Panc1 (cell line): Measurements from ENCODE around the gene MEGF8.

Experiments used
- CTCF ChIP-seq: fragments of 450-650 bp; IDR thresholded peaks from 2 replicates; pipeline ENCODE4 v1.5.1; 2017; ENCODE audit warnings: mild to moderate bottlenecking
- POLR2AphosphoS5 ChIP-seq: IDR thresholded peaks from 2 replicates; pipeline ENCODE4 v1.6.1; 2012; ENCODE audit warnings: mild to moderate bottlenecking, low read depth, low read length, moderate library complexity

DNA sequence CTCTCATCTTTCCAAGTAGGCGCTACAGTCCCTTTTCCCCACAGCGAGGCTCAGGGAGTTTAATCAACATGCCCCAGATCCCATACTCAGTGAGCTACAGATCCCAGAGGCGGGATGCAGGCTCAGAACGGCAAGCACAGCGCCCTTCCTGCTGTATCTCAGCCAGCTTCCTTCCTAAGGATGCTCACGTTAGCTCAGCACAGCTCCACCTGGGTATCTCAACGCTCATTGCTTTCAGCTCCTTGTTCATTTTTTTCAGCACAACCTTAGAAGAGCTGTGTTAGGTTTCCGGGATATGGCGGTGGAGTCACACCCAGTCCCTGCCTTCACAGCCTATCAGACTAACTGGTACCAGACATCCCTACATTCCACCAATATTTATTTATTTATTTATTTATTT, 3.1 kb upstream of the MEGF8 start:
- TF ChIP-seq CTCF (no peak), POLR2AphosphoS5 (no peak)
